Endothelial cell of umbilical vein (primary cell): Measurements from ENCODE around the gene ANGPTL4. TPM values are rescaled to one million over a fixed set of nuclear protein-coding genes. Genes with fewer than 3 reads are reported as not detected.

Source experiments
- BruUV-seq: library from RNA; stranded (reverse); fragments of 400-500 nt; replicated peaks from 2 replicates; lab custom pipeline; 2021; lab: Mats Ljungman, UMichigan
- CTCF ChIA-PET: fragments of 300-600, 350-600 bp; sonication (Branson Sonifier 250); formaldehyde crosslinking; loops from one replicate; lab custom pipeline; 2021; ENCODE audit warnings: antibody characterized with exemption, inconsistent platforms; lab: Charles Lee
- POLR2A ChIA-PET: fragments of 300-600, 350-600 bp; sonication (Branson Sonifier 250); formaldehyde crosslinking; loops from one replicate; lab custom pipeline; 2021; ENCODE audit warnings: antibody characterized with exemption, inconsistent platforms; lab: Charles Lee
- DNase-seq: peaks from one replicate; pipeline ENCODE4 v3.0.0-alpha.2; 2011; ENCODE audit warnings: low read depth, low spot score
- FAIRE-seq: peaks from 2 replicates; lab custom pipeline; 2011; peaks lifted over from hg19 to GRCh38; lab: Jason Lieb, UNC
- H2AFZ ChIP-seq: 2 replicates; pipeline ENCODE4 v1.6.0; 2012; ENCODE audit warnings: low read depth, low read length, control low read depth, inconsistent platforms
- H3K27ac ChIP-seq: 2 replicates; pipeline ENCODE4 v1.5.1; 2011; ENCODE audit warnings: low read depth, mild to moderate bottlenecking, control low read depth, low read length, moderate library complexity; ENCODE audit not compliant: insufficient read depth
- H3K27me3 ChIP-seq, 2 experiments: 2 replicates each; pipeline versions ENCODE4 v1.6.0 to v1.6.1; 2011; ENCODE audit warnings: low read length in 2 of 2, mixed read lengths in 1 of 2; ENCODE audit not compliant: control insufficient read depth in 2 of 2, insufficient read depth in 2 of 2
- H3K36me3 ChIP-seq, 2 experiments: 2 replicates in 1 of 2; 3 replicates in 1 of 2; pipeline ENCODE4 v1.5.1; 2011; ENCODE audit warnings: low read length in 2 of 2, mild to moderate bottlenecking in 1 of 2, moderate library complexity in 1 of 2; ENCODE audit not compliant: control insufficient read depth in 2 of 2, insufficient read depth in 2 of 2; ENCODE audit errors: extremely low read depth in 1 of 2
- H3K4me1 ChIP-seq: 3 replicates; pipeline ENCODE4 v1.5.1; 2011; ENCODE audit warnings: mild to moderate bottlenecking, low read length; ENCODE audit not compliant: control insufficient read depth, insufficient read depth; ENCODE audit errors: extremely low read depth
- H3K4me2 ChIP-seq: 2 replicates; pipeline ENCODE4 v1.6.1; 2011; ENCODE audit warnings: low read length, control low read depth, mixed read lengths; ENCODE audit not compliant: insufficient read depth
- H3K4me3 ChIP-seq, 3 experiments: fragments of 200-600 bp in 1 of 3; sonication (generic), shearing (Covaris generic) in 1 of 3; replicated peaks in 1 of 3; 2 replicates each; pipeline ENCODE4 v1.5.1; 2011 to 2016; ENCODE audit warnings: control low read depth in 3 of 3, low read length in 3 of 3, mild to moderate bottlenecking in 2 of 3, inconsistent platforms in 1 of 3, low read depth in 1 of 3, moderate library complexity in 1 of 3; ENCODE audit not compliant: insufficient read depth in 1 of 3
- H3K79me2 ChIP-seq: 2 replicates; pipeline ENCODE4 v1.6.0; 2012; ENCODE audit warnings: low read length, inconsistent platforms; ENCODE audit not compliant: control insufficient read depth, insufficient read depth
- H3K9ac ChIP-seq: replicated peaks from 2 replicates; pipeline ENCODE3; 2011; ENCODE audit warnings: low read length, control low read depth; ENCODE audit not compliant: insufficient read depth; ENCODE audit errors: extremely low read depth
- H3K9me1 ChIP-seq: replicated peaks from 3 replicates; pipeline ENCODE4 v1.6.0; 2011; ENCODE audit warnings: mild to moderate bottlenecking, low read length; ENCODE audit not compliant: control insufficient read depth, insufficient read depth; ENCODE audit errors: extremely low read depth
- H3K9me3 ChIP-seq: replicated peaks from 2 replicates; pipeline ENCODE4 v1.5.1; 2012; ENCODE audit warnings: low read length, inconsistent platforms; ENCODE audit not compliant: control insufficient read depth, insufficient read depth
- H4K20me1 ChIP-seq: replicated peaks from 2 replicates; pipeline ENCODE3; 2011; ENCODE audit warnings: mild to moderate bottlenecking, low read length; ENCODE audit not compliant: control insufficient read depth, insufficient read depth; ENCODE audit errors: extremely low read depth
- EZH2 ChIP-seq: IDR thresholded peaks from 2 replicates; pipeline ENCODE4 v1.6.1; 2012; ENCODE audit warnings: borderline replicate concordance, low read depth, mild to moderate bottlenecking, moderate library complexity, low read length, inconsistent platforms; ENCODE audit not compliant: severe bottlenecking
- FOS ChIP-seq: IDR thresholded peaks from 2 replicates; pipeline ENCODE4 v1.6.1; 2011; ENCODE audit warnings: mild to moderate bottlenecking, low read length, moderate library complexity, borderline replicate concordance; ENCODE audit not compliant: insufficient read depth
- JUN ChIP-seq: IDR thresholded peaks from 2 replicates; pipeline ENCODE4 v1.6.1; 2011; ENCODE audit warnings: borderline replicate concordance, low read depth; ENCODE audit not compliant: insufficient read length, insufficient read depth
- MYC ChIP-seq: IDR thresholded peaks from one replicate; pipeline ENCODE4 v1.6.1; 2011; ENCODE audit warnings: mild to moderate bottlenecking, low read depth, low read length
- POLR2AphosphoS5 ChIP-seq: IDR thresholded peaks from 2 replicates; pipeline ENCODE4 v1.6.1; 2012; ENCODE audit warnings: low read depth, mild to moderate bottlenecking, control low read depth, low read length, moderate library complexity; ENCODE audit not compliant: insufficient read depth
- dilution Hi-C: fragments of 300-500 bp; cut with MboI; formaldehyde crosslinking; loops from one replicate; pipeline ENCODE4 v1.15.0; 2019; ENCODE audit warnings: low sequenced_read_pairs; ENCODE audit not compliant: extremely low pct_ligation_motif_present
- intact Hi-C: fragments of 100-400 bp; cut with micrococcal nuclease; formaldehyde crosslinking; loops from one replicate; pipeline ENCODE4 v1.10.0; 2022
- microRNA-seq: library from miRNA; unstranded; fragments of <30 nt; microRNA quantifications from one replicate; pipeline ENCODE4 v1.2.0, GENCODE V29; 2021; ENCODE audit warnings: borderline number of aligned reads, borderline replicate concordance
- polyA plus RNA-seq, 4 experiments: library from polyadenylated mRNA; depleted of rRNA in 3 of 4; stranded (reverse) in 3 of 4; unstranded in 1 of 4; fragments of >200 nt; gene quantifications; 2 replicates each; pipeline versions ENCODE4 v1.2.1 to v1.2.3, GENCODE V29; 2011 to 2012; ENCODE audit warnings: missing spikeins in 1 of 4
- small RNA-seq: library from RNA; depleted of rRNA; stranded (forward); fragments of <200 nt; gene quantifications from one replicate; pipeline ENCODE3, GENCODE V24; 2012; ENCODE audit warnings: low replicate concordance, low read depth; ENCODE audit not compliant: insufficient read depth, insufficient read length
- total RNA-seq: library from RNA; stranded (reverse); gene quantifications from 2 replicates; pipeline ENCODE4 v1.2.3, GENCODE V29; 2021
- TF ChIP-seq, protein P1 (sequence below): IDR thresholded peaks from 2 replicates; pipeline ENCODE4 v1.6.1; 2011; ENCODE audit not compliant: insufficient read depth, insufficient read length
- TF ChIP-seq, protein P2 (sequence below), 2 donors: IDR thresholded peaks; 1 replicate in 1 of 2; 2 replicates in 1 of 2; pipeline ENCODE4 v1.5.1; 2011; ENCODE audit warnings: low read length in 2 of 2, mild to moderate bottlenecking in 2 of 2, moderate library complexity in 2 of 2, control low read depth in 1 of 2, inconsistent platforms in 1 of 2, low read depth in 1 of 2; ENCODE audit not compliant: insufficient read depth in 1 of 2; ENCODE audit errors: extremely low read depth in 1 of 2

Gene ANGPTL4
- total and polyA plus RNA-seq, 2 donors (not counting 3 experiments of a cell fraction or from before 2014, with no cell fraction given) = 3.9 to 14.1 TPM

- ChIA-PET CTCF (interaction anchor here (0.5 to 2.9 kb wide), 12 partner anchors 10 to 82 kb away, joined by 3 to 48 read pairs (median 5); partner anchors contain the start of genes HNRNPM and MARCHF2), POLR2A (interaction anchor here (0.6 to 2.0 kb wide), 8 partner anchors 11 to 102 kb away, joined by 3 to 11 read pairs (median 4); partner anchors contain the start of genes HNRNPM, MARCHF2 and RAB11B)
- H3K27ac ChIP-seq = peak overlapping the region; percentile 97
- H3K27me3 ChIP-seq = no peaks in the 10 kb centered on the region
- dilution Hi-C loops = no loop called here
- H3K36me3 ChIP-seq = peaks cover 0 to 14% of the 10 kb centered on the region in 2 experiments
- no peaks in the 10 kb centered on the region for H3K9me3 ChIP-seq
- no peaks in the 10 kb centered on the region for H4K20me1 ChIP-seq
- no peaks in the 10 kb centered on the region for H3K9me1 ChIP-seq
- H3K9ac ChIP-seq = peak overlapping the region; percentile 87
- H3K4me1 ChIP-seq = peaks cover 13% of the 10 kb centered on the region
- H3K4me2 ChIP-seq = peak overlapping the region; percentile 64
- intact Hi-C loops = loop anchor here (1.0 kb wide), 4 partner anchors 10 to 30 kb away; partner anchors contain the start of genes HNRNPM and MARCHF2
- H2AFZ ChIP-seq = peak overlapping the region; percentile 77
- no peaks in the 10 kb centered on the region for H3K79me2 ChIP-seq
- DNase-seq (peak; percentile 96), FAIRE-seq (peak; percentile 98)
- TF ChIP-seq, protein P1, sequence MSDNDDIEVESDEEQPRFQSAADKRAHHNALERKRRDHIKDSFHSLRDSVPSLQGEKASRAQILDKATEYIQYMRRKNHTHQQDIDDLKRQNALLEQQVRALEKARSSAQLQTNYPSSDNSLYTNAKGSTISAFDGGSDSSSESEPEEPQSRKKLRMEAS = no peak
- TF ChIP-seq, protein P2, sequence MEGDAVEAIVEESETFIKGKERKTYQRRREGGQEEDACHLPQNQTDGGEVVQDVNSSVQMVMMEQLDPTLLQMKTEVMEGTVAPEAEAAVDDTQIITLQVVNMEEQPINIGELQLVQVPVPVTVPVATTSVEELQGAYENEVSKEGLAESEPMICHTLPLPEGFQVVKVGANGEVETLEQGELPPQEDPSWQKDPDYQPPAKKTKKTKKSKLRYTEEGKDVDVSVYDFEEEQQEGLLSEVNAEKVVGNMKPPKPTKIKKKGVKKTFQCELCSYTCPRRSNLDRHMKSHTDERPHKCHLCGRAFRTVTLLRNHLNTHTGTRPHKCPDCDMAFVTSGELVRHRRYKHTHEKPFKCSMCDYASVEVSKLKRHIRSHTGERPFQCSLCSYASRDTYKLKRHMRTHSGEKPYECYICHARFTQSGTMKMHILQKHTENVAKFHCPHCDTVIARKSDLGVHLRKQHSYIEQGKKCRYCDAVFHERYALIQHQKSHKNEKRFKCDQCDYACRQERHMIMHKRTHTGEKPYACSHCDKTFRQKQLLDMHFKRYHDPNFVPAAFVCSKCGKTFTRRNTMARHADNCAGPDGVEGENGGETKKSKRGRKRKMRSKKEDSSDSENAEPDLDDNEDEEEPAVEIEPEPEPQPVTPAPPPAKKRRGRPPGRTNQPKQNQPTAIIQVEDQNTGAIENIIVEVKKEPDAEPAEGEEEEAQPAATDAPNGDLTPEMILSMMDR (IDR thresholded peaks at IDR 0.05; ENCODE audit: extremely low read depth in 1 of 2, insufficient read depth in 1 of 2, low read depth in 1 of 2, low read length in 2 of 2) = no peak
- peak; percentile 73 for TF ChIP-seq POLR2AphosphoS5
- peak; percentile 96 for TF ChIP-seq JUN
- TF ChIP-seq FOS = peak; percentile 90
- no peak for TF ChIP-seq MYC
- TF ChIP-seq EZH2 = no peak
- peak overlapping the region in 1 of 3 experiments; percentile 7 for H3K4me3 ChIP-seq
- no TSS peak for BruUV-seq
Measured at GRCh38 chr19:8423817-8424223, 59.9 kb downstream of the ANGPTL4 start.

Small RNA genes within 50 kb of the gene (microRNA-seq; reads per million reads assigned to microRNA genes)
- not detected for gene MIR4999

Small RNA genes within 50 kb of the gene (small RNA-seq; reads per million reads assigned to genes)
- not detected for gene MIR4999

Other genes with a start within 250 kb of the ANGPTL4 start
- not detected in 2 replicates for gene FBN3, start 214.6 kb upstream of the ANGPTL4 start, total RNA-seq
- not detected in 2 replicates for gene FBN3, start 214.6 kb upstream of the ANGPTL4 start, polyA plus RNA-seq
- 2.5 and 4.9 TPM in 2 replicates for gene CERS4, start 154.8 kb upstream of the ANGPTL4 start, total RNA-seq
- 7.7 and 9.9 TPM in 2 replicates for gene CERS4, start 154.8 kb upstream of the ANGPTL4 start, polyA plus RNA-seq
- gene CD320, start 55.8 kb upstream of the ANGPTL4 start, total RNA-seq = 84.9 and 86.7 TPM in 2 replicates
- 190 and 255 TPM in 2 replicates for gene CD320, start 55.8 kb upstream of the ANGPTL4 start, polyA plus RNA-seq
- 60.2 and 62.0 TPM in 2 replicates for gene NDUFA7, start 42.8 kb upstream of the ANGPTL4 start, total RNA-seq
- gene NDUFA7, start 42.8 kb upstream of the ANGPTL4 start, polyA plus RNA-seq = 169 and 196 TPM in 2 replicates
- 1,555 and 1,664 TPM in 2 replicates for gene RPS28, start 42.7 kb upstream of the ANGPTL4 start, total RNA-seq
- gene RPS28, start 42.7 kb upstream of the ANGPTL4 start, polyA plus RNA-seq = 865 and 990 TPM in 2 replicates
- 26.3 and 30.0 TPM in 2 replicates for gene KANK3, start 20.9 kb upstream of the ANGPTL4 start, total RNA-seq
- gene KANK3, start 20.9 kb upstream of the ANGPTL4 start, polyA plus RNA-seq = 22.1 and 25.0 TPM in 2 replicates
- 92.2 and 99.8 TPM in 2 replicates for gene RAB11B, start 26.2 kb downstream of the ANGPTL4 start, total RNA-seq
- 74.1 and 80.0 TPM in 2 replicates for gene RAB11B, start 26.2 kb downstream of the ANGPTL4 start, polyA plus RNA-seq
- gene MARCHF2, start 49.1 kb downstream of the ANGPTL4 start, total RNA-seq = 40.1 and 43.5 TPM in 2 replicates
- 91.9 and 130 TPM in 2 replicates for gene MARCHF2, start 49.1 kb downstream of the ANGPTL4 start, polyA plus RNA-seq
- gene HNRNPM, start 80.8 kb downstream of the ANGPTL4 start, total RNA-seq = 288 and 301 TPM in 2 replicates
- 244 and 250 TPM in 2 replicates for gene HNRNPM, start 80.8 kb downstream of the ANGPTL4 start, polyA plus RNA-seq
- 0.31 TPM in 1 of 2 replicates, not detected in the other for gene PRAM1, start 138.5 kb downstream of the ANGPTL4 start, total RNA-seq
- gene PRAM1, start 138.5 kb downstream of the ANGPTL4 start, polyA plus RNA-seq = 0.14 TPM in 1 of 2 replicates, not detected in the other
- 14.5 and 20.6 TPM in 2 replicates for gene ZNF414, start 150.0 kb downstream of the ANGPTL4 start, total RNA-seq
- gene ZNF414, start 150.0 kb downstream of the ANGPTL4 start, polyA plus RNA-seq = 10.6 and 11.6 TPM in 2 replicates
- 0.07 and 0.22 TPM in 2 replicates for gene MYO1F, start 213.3 kb downstream of the ANGPTL4 start, total RNA-seq
- 0.25 and 0.39 TPM in 2 replicates for gene MYO1F, start 213.3 kb downstream of the ANGPTL4 start, polyA plus RNA-seq
- 17.4 and 18.9 TPM in 2 replicates for gene ADAMTS10, start 246.6 kb downstream of the ANGPTL4 start, total RNA-seq
- gene ADAMTS10, start 246.6 kb downstream of the ANGPTL4 start, polyA plus RNA-seq = 15.8 and 19.6 TPM in 2 replicates